Peyer's patch (tissue), 4 donors: ENCODE measurements around the gene CSF2RB. TPM values are rescaled to one million over a fixed set of nuclear protein-coding genes. Genes with fewer than 3 reads are reported as not detected.

Experiments
- DNase-seq, 3 donors: peaks; one replicate each; pipeline ENCODE4 v3.0.0-alpha.2; 2017 to 2019
- H3K27ac ChIP-seq, 4 donors: fragments of 200-600 bp; sonication (generic); one replicate each; pipeline ENCODE4 v1.5.1; 2016 to 2019
- H3K27me3 ChIP-seq, 2 donors: fragments of 200-600 bp; sonication (generic); one replicate each; pipeline ENCODE4 v1.5.1; 2019
- H3K36me3 ChIP-seq, 3 donors: fragments of 200-600 bp; sonication (generic); one replicate each; pipeline ENCODE4 v1.5.1; 2016 to 2019
- H3K4me1 ChIP-seq, 4 donors: fragments of 200-600 bp; sonication (generic); one replicate each; pipeline ENCODE4 v1.5.1; 2016 to 2019
- H3K4me3 ChIP-seq, 4 donors: fragments of 200-600 bp; sonication (generic); 1 replicate in 3 of 4; 2 replicates in 1 of 4; pipeline ENCODE4 v1.5.1; 2016 to 2019; ENCODE audit warnings: mild to moderate bottlenecking in 1 of 4
- H3K9me3 ChIP-seq, 4 donors: fragments of 200-600 bp; sonication (generic); one replicate each; pipeline ENCODE4 v1.5.1; 2016 to 2019; ENCODE audit warnings: mild to moderate bottlenecking in 1 of 4
- CTCF ChIP-seq, 6 experiments: fragments of 450-650 bp in 4 of 6; fragments of 200-600 bp in 2 of 6; sonication (generic) in 1 of 6; IDR thresholded peaks; one replicate each; pipeline ENCODE4 v1.5.1; 2017 to 2019; ENCODE audit warnings: antibody characterized with exemption in 6 of 6, mild to moderate bottlenecking in 3 of 6, moderate library complexity in 1 of 6
- POLR2A ChIP-seq, 2 donors: fragments of 450-650 bp; IDR thresholded peaks; one replicate each; pipeline ENCODE4 v1.5.1; 2017; ENCODE audit warnings: antibody characterized with exemption in 2 of 2, mild to moderate bottlenecking in 2 of 2, moderate library complexity in 2 of 2
- total RNA-seq, 4 donors: library from RNA; depleted of rRNA; stranded (reverse); fragments of >200 nt; gene quantifications; one replicate each; pipeline ENCODE4 v1.1.0, GENCODE V29; 2016

Gene CSF2RB
- total RNA-seq, 4 donors from 2014 or later = 0.88 to 24.8 (median 4.3) TPM

- no peaks in the 10 kb centered on the region for H3K4me1 ChIP-seq
Observed at GRCh38 chr22:36951746-36952145, 38.3 kb downstream of the CSF2RB start.

GRCh38 chr22:36953239-36954080 is 40.0 kb downstream of the CSF2RB start:
- Histone ChIP-seq H3K4me3 (no peak overlapping the region), H3K36me3 (no peaks in the 10 kb centered on the region), H3K27me3 (no peaks in the 10 kb centered on the region), H3K27ac (no peak overlapping the region), H3K4me1 (no peaks in the 10 kb centered on the region), H3K9me3 (no peaks in the 10 kb centered on the region)
- TF ChIP-seq CTCF (IDR thresholded peaks at IDR 0.05) (no peak), POLR2A (IDR thresholded peaks at IDR 0.05) (no peak)
- no peak for DNase-seq

More at GRCh38 chr22:36951746-36952145, 38.3 kb downstream of the CSF2RB start:
- Histone ChIP-seq H3K36me3 (no peaks in the 10 kb centered on the region), H3K27ac (no peak overlapping the region), H3K27me3 (no peaks in the 10 kb centered on the region), H3K4me3 (no peak overlapping the region), H3K9me3 (no peaks in the 10 kb centered on the region)
- TF ChIP-seq CTCF (IDR thresholded peaks at IDR 0.05) (no peak), POLR2A (IDR thresholded peaks at IDR 0.05) (no peak)
- no peak for DNase-seq

GRCh38 chr22:36954251-36955014 is 41.0 kb downstream of the CSF2RB start:
- no peak for DNase-seq
- TF ChIP-seq CTCF (IDR thresholded peaks at IDR 0.05) (no peak), POLR2A (IDR thresholded peaks at IDR 0.05) (no peak)
- Histone ChIP-seq H3K27me3 (no peaks in the 10 kb centered on the region), H3K36me3 (no peaks in the 10 kb centered on the region), H3K4me3 (no peak overlapping the region), H3K4me1 (no peaks in the 10 kb centered on the region), H3K27ac (no peak overlapping the region), H3K9me3 (no peaks in the 10 kb centered on the region)

- TF ChIP-seq POLR2A (IDR thresholded peaks at IDR 0.05) (no peak), CTCF (IDR thresholded peaks at IDR 0.05) (no peak)
- no peak overlapping the region for H3K4me3 ChIP-seq
- H3K4me1 ChIP-seq = no peaks in the 10 kb centered on the region
- no peaks in the 10 kb centered on the region for H3K36me3 ChIP-seq
- H3K9me3 ChIP-seq = no peaks in the 10 kb centered on the region
- no peaks in the 10 kb centered on the region for H3K27me3 ChIP-seq
- H3K27ac ChIP-seq = no peak overlapping the region
- DNase-seq = no peak
Observed at GRCh38 chr22:36955691-36956090, 42.3 kb downstream of the CSF2RB start.

- TF ChIP-seq POLR2A (IDR thresholded peaks at IDR 0.05) (no peak), CTCF (IDR thresholded peaks at IDR 0.05) (no peak)
- DNase-seq = no peak
- Histone ChIP-seq H3K4me3 (no peak overlapping the region), H3K36me3 (no peaks in the 10 kb centered on the region), H3K27ac (no peak overlapping the region), H3K9me3 (no peaks in the 10 kb centered on the region), H3K27me3 (no peaks in the 10 kb centered on the region), H3K4me1 (no peaks in the 10 kb centered on the region)
Observed at GRCh38 chr22:36958366-36958765, 44.9 kb downstream of the CSF2RB start.
